Measurements from ENCODE around the gene PINLYP. TPM values are rescaled to one million over a fixed set of nuclear protein-coding genes. Genes with fewer than 3 reads are reported as not detected.
"Not testable (repeated sequence)": the region's sequence is repeated elsewhere in the genome, so short reads cannot be mapped to it uniquely, and the experiment has no call there.

The PINLYP gene
- total RNA-seq, 4 donors from 2014 or later, result 1.1 to 4.0 (median 1.6) TPM; not detected in 1

GRCh38 chr19:43599635-43600295, 24.2 kb downstream of the PINLYP start:
- H3K27me3 ChIP-seq, result no peaks in the 10 kb centered on the region
- TF ChIP-seq POLR2AphosphoS5 (IDR thresholded peaks at IDR 0.05) (no peak), CTCF (IDR thresholded peaks at IDR 0.05) (no peak), POLR2A (IDR thresholded peaks at IDR 0.05) (no peak), EP300 (IDR thresholded peaks at IDR 0.05; ENCODE audit: low read depth) (no peak)
- 87 to 89% methylated on average over 3 to 4 of the region's 4 CpGs for WGBS, 2 donors (ENCODE audit: low coverage in 1 of 2)
- no peak overlapping the region for H3K4me3 ChIP-seq
- H3K27ac ChIP-seq, result no peak overlapping the region
- no peak for DNase-seq
- intact Hi-C loops (cut with DNase I; ENCODE audit: low total_unique reads), result loop anchor here (10.0 kb wide), 1 partner anchor 65 kb away; the partner anchor contains the start of gene ZNF575
- H3K9me3 ChIP-seq, result no peaks in the 10 kb centered on the region
- peaks cover 14 to 24% (median 20%) of the 10 kb centered on the region in 4 donors for H3K4me1 ChIP-seq
- peaks cover 0 to 6% (median 3%) of the 10 kb centered on the region in 4 donors for H3K36me3 ChIP-seq
- in situ Hi-C loops (cut with MboI; ENCODE audit: low pct_ligation_motif_present in 1 of 4, low pct_unique_long_range_greater_than_20kb in 1 of 4, low sequenced_read_pairs in 3 of 4), result no loop called here

GRCh38 chr19:43600326-43600725, 24.7 kb downstream of the PINLYP start:
- DNase-seq; H3K27ac ChIP-seq; intact Hi-C loops (cut with DNase I; ENCODE audit: low total_unique reads); H3K9me3 ChIP-seq; H3K36me3 ChIP-seq; H3K4me3 ChIP-seq; in situ Hi-C loops (cut with MboI; ENCODE audit: low pct_ligation_motif_present in 1 of 4, low pct_unique_long_range_greater_than_20kb in 1 of 4, low sequenced_read_pairs in 3 of 4); H3K27me3 ChIP-seq: not testable (repeated sequence)
- H3K4me1 ChIP-seq, result peaks cover 12 to 18% (median 15%) of the 10 kb centered on the region in 4 donors
- WGBS, 2 donors (ENCODE audit: low coverage in 1 of 2), result 74 to 80% methylated on average over 1 to 5 of the region's 5 CpGs

- TF ChIP-seq POLR2AphosphoS5 (IDR thresholded peaks at IDR 0.05) (no peak), POLR2A (IDR thresholded peaks at IDR 0.05) (no peak), CTCF (IDR thresholded peaks at IDR 0.05) (no peak), EP300 (IDR thresholded peaks at IDR 0.05; ENCODE audit: low read depth) (no peak)
- Histone ChIP-seq H3K4me1 (no peaks in the 10 kb centered on the region), H3K36me3 (no peaks in the 10 kb centered on the region), H3K9me3 (no peaks in the 10 kb centered on the region), H3K27me3 (no peaks in the 10 kb centered on the region), H3K27ac (no peak overlapping the region), H3K4me3 (no peak overlapping the region)
- intact Hi-C loops (cut with DNase I; ENCODE audit: low total_unique reads), result no loop called here
- WGBS, 2 donors (ENCODE audit: low coverage in 1 of 2), result 76 to 77% methylated on average over 4 to 7 of the region's 7 CpGs
- no peak for DNase-seq
- in situ Hi-C loops (cut with MboI; ENCODE audit: low pct_ligation_motif_present in 1 of 4, low pct_unique_long_range_greater_than_20kb in 1 of 4, low sequenced_read_pairs in 3 of 4), result no loop called here
These were observed 30.4 kb downstream of the PINLYP start for GRCh38 chr19:43605875-43606568.

GRCh38 chr19:43606569-43607229, 31.1 kb downstream of the PINLYP start:
- no peak overlapping the region for H3K4me3 ChIP-seq
- H3K27ac ChIP-seq, result no peak overlapping the region
- no peak for DNase-seq
- WGBS, 2 donors (ENCODE audit: low coverage in 1 of 2), result 94 to 96% methylated on average over 6 to 7 of the region's 7 CpGs
- intact Hi-C loops (cut with DNase I; ENCODE audit: low total_unique reads) (no loop called here), in situ Hi-C loops (cut with MboI; ENCODE audit: low pct_ligation_motif_present in 1 of 4, low pct_unique_long_range_greater_than_20kb in 1 of 4, low sequenced_read_pairs in 3 of 4) (no loop called here)
- H3K9me3 ChIP-seq, result no peaks in the 10 kb centered on the region
- H3K36me3 ChIP-seq, result no peaks in the 10 kb centered on the region
- no peaks in the 10 kb centered on the region for H3K4me1 ChIP-seq
- no peaks in the 10 kb centered on the region for H3K27me3 ChIP-seq
- TF ChIP-seq POLR2A (IDR thresholded peaks at IDR 0.05) (no peak), CTCF (IDR thresholded peaks at IDR 0.05) (no peak), POLR2AphosphoS5 (IDR thresholded peaks at IDR 0.05) (no peak), EP300 (IDR thresholded peaks at IDR 0.05; ENCODE audit: low read depth) (no peak)

All from transverse colon (tissue), 4 donors.